PFSK-1 (cell line): ENCODE measurements around the gene BMPR2.

Experiments used
- POLR2AphosphoS5 ChIP-seq: IDR thresholded peaks from 2 replicates; pipeline ENCODE4 v1.6.1; 2012; ENCODE audit warnings: low read depth, mild to moderate bottlenecking, control low read depth, low read length, moderate library complexity
- TAF1 ChIP-seq: IDR thresholded peaks from 2 replicates; pipeline ENCODE4 v1.6.1; 2012; ENCODE audit warnings: low read length, control low read depth, borderline replicate concordance; ENCODE audit not compliant: insufficient read depth

DNA sequence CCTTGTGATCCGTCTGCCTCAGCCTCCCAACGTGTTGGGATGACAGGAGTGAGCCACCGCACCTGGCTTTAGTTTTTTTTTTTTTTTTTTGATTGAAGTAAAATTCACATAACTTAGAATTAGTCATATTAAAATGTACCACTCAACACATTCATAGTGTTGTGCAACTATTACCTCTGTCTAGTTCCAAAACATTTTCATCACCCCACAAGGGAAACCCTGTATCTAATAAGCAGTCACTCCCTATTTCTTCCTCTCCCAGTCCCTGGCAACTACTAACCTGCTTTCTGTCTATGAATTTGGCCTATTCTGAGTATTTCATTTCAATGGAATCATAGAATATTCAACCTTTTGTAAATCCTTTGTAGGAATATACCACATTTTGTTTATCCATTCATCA lies 134.8 kb downstream of the BMPR2 start:
- TF ChIP-seq TAF1 (no peak), POLR2AphosphoS5 (no peak)
